Esophagus squamous epithelium (tissue), 5 donors: ENCODE measurements around the gene STEAP1. TPM values are rescaled to one million over a fixed set of nuclear protein-coding genes. Genes with fewer than 3 reads are reported as not detected.

Experiments
- DNase-seq: peaks from one replicate; lab custom pipeline; 2025; lab: John Stamatoyannopoulos, UW
- H3K27ac ChIP-seq, 4 donors: fragments of 200-600 bp; sonication (generic); one replicate each; pipeline ENCODE4 v1.5.1; 2016 to 2019; ENCODE audit warnings: mild to moderate bottlenecking in 1 of 4
- H3K27me3 ChIP-seq, 4 donors: fragments of 200-600 bp; sonication (generic); 1 replicate in 3 of 4; 2 replicates in 1 of 4; pipeline versions ENCODE4 v1.5.1 to v1.6.0; 2017 to 2021; ENCODE audit warnings: antibody characterized with exemption in 1 of 4
- H3K36me3 ChIP-seq, 3 donors: fragments of 200-600 bp; sonication (generic); one replicate each; pipeline ENCODE4 v1.5.1; 2016 to 2019
- H3K4me1 ChIP-seq, 3 donors: fragments of 200-600 bp; sonication (generic); one replicate each; pipeline ENCODE4 v1.5.1; 2017 to 2019
- H3K4me3 ChIP-seq, 4 donors: fragments of 200-600 bp; sonication (generic); 1 replicate in 3 of 4; 2 replicates in 1 of 4; pipeline ENCODE4 v1.5.1; 2016 to 2019; ENCODE audit warnings: mild to moderate bottlenecking in 2 of 4, moderate library complexity in 1 of 4
- H3K9me3 ChIP-seq, 3 donors: fragments of 200-600 bp; sonication (generic); one replicate each; pipeline ENCODE4 v1.5.1; 2016 to 2019
- CTCF ChIP-seq, 6 experiments: fragments of 450-650 bp in 4 of 6; fragments of 200-600 bp in 2 of 6; sonication (generic) in 2 of 6; IDR thresholded peaks; one replicate each; pipeline ENCODE4 v1.5.1; 2016 to 2019; ENCODE audit warnings: antibody characterized with exemption in 6 of 6, mild to moderate bottlenecking in 4 of 6, moderate library complexity in 4 of 6
- POLR2A ChIP-seq, 4 donors: fragments of 450-650 bp; IDR thresholded peaks; one replicate each; pipeline ENCODE4 v1.6.1; 2017; ENCODE audit warnings: antibody characterized with exemption in 4 of 4, mild to moderate bottlenecking in 4 of 4, moderate library complexity in 3 of 4
- WGBS, 2 donors: methylation state at CpG; one replicate each; pipeline ENCODE4 v1.1.5; 2018; 5-methylcytosine and 5-hydroxymethylcytosine counted together
- intact Hi-C: fragments of 100-400 bp; cut with DNase I; formaldehyde crosslinking; loops from one replicate; pipeline ENCODE4 v1.15.0; 2022
- total RNA-seq, 4 donors: library from RNA; depleted of rRNA; stranded (reverse); fragments of >200 nt; gene quantifications; one replicate each; pipeline ENCODE4 v1.1.0, GENCODE V29; 2016
- donor health status: DM: yes; HTN: yes; CAD: no.

The STEAP1 gene
- total RNA-seq, 4 donors from 2014 or later, result 15.6 to 28.1 (median 21.7) TPM

DNA sequence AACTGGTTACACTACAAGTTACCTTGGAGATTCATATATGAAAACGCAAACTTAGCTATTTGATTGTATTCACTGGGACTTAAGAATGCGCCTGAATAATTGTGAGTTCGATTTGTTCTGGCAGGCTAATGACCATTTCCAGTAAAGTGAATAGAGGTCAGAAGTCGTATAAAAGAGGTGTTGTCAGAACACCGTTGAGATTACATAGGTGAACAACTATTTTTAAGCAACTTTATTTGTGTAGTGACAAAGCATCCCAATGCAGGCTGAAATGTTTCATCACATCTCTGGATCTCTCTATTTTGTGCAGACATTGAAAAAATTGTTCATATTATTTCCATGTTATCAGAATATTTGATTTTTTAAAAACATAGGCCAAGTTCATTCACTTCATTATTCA lies 9.3 kb downstream of the STEAP1 start:
- DNase-seq, result no peak
- Histone ChIP-seq H3K9me3 (no peaks in the 10 kb centered on the region), H3K36me3 (peaks cover 0 to 43% (median 0%) of the 10 kb centered on the region in 3 donors), H3K27ac (no peak overlapping the region), H3K27me3 (no peaks in the 10 kb centered on the region), H3K4me1 (peaks cover 0 to under 1% (median 0%) of the 10 kb centered on the region in 3 donors), H3K4me3 (no peak overlapping the region)
- no peak for TF ChIP-seq CTCF (IDR thresholded peaks at IDR 0.05)
- no peak for TF ChIP-seq POLR2A (IDR thresholded peaks at IDR 0.05)
- intact Hi-C loops, result no loop called here
- WGBS, 2 donors, result 81 to 88% methylated on average over 5 of the region's 5 CpGs

DNA sequence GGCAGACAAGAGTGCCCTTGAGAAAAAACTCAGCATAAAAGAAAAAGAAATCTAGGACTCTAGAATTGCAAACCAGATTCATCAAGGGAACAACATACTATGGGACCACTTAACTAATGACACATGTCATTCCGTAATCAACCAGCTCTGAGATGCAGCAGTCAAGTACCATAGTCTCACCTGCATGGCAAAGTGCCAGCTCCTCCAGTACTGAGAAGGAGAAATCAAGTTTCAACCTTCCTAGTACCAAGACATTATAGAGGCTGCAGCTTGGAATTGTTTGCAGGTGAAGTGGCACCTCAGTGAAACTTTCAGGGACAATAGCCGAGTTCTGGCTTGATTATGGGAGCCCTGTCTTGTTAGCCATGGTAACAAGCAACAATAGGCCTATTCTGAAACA lies 11.5 kb downstream of the STEAP1 start:
- Histone ChIP-seq H3K9me3 (no peaks in the 10 kb centered on the region), H3K4me1 (no peaks in the 10 kb centered on the region), H3K4me3 (no peak overlapping the region), H3K27ac (no peak overlapping the region), H3K27me3 (no peaks in the 10 kb centered on the region), H3K36me3 (peaks cover 0 to 42% (median 0%) of the 10 kb centered on the region in 3 donors)
- TF ChIP-seq POLR2A (IDR thresholded peaks at IDR 0.05) (no peak), CTCF (IDR thresholded peaks at IDR 0.05) (no peak)
- WGBS, 2 donors, result 67 to 92% methylated on average over 2 of the region's 2 CpGs
- no peak for DNase-seq
- intact Hi-C loops, result no loop called here

DNA sequence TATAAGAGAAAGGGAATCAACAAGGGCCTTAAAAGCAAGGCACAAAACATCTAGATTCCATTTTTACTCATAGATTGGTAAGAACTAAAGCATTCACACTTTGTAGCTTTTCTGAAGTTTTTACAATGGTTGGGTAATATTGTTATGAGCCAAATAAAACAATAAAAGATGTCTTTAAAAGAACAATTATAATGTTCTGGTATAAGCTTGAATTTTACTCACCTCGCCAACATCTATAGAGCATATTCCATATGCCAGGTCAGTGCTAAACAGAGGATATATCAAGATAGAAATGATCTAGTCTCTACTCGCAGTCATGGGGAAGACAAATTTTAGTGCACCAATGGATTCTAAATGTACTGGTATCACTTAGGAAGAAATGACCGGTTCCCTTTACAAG lies 11.9 kb downstream of the STEAP1 start:
- Histone ChIP-seq H3K27me3 (no peaks in the 10 kb centered on the region), H3K9me3 (no peaks in the 10 kb centered on the region), H3K4me1 (no peaks in the 10 kb centered on the region), H3K27ac (no peak overlapping the region), H3K4me3 (no peak overlapping the region), H3K36me3 (peaks cover 0 to 38% (median 0%) of the 10 kb centered on the region in 3 donors)
- DNase-seq, result no peak
- 66 to 85% methylated on average over 3 of the region's 3 CpGs for WGBS, 2 donors
- no peak for TF ChIP-seq POLR2A (IDR thresholded peaks at IDR 0.05)
- no peak for TF ChIP-seq CTCF (IDR thresholded peaks at IDR 0.05)
- intact Hi-C loops, result no loop called here

DNA sequence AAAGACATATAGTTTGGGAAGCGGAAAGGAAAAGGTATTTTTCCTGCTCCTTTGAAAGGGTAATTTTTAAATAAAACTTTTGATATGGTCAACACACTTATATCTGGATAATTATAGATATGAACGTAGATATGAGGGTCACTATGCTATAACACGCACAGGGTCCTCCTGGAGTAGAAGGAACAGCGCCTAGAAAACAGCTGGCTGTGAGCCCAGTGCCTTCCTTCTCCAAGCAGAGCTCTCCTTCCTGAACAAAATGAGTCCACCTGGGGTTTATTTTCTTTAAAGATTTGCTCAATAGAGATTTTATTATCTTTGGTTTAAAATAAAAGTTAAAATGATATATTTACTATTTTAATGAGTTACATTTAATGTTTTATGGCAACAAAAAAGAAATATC lies 13.1 kb downstream of the STEAP1 start:
- WGBS, 2 donors, result 80 to 81% methylated on average over 4 of the region's 4 CpGs

GRCh38 chr7:90169891-90170290 lies 15.6 kb downstream of the STEAP1 start:
- Histone ChIP-seq H3K4me3 (no peak overlapping the region), H3K36me3 (peaks cover 0 to 1% (median 0%) of the 10 kb centered on the region in 3 donors), H3K4me1 (peaks cover 0 to 7% (median 0%) of the 10 kb centered on the region in 3 donors), H3K9me3 (no peaks in the 10 kb centered on the region), H3K27me3 (no peaks in the 10 kb centered on the region), H3K27ac (no peak overlapping the region)
- WGBS, 2 donors, result 96 to 100% methylated on average over 1 of the region's 1 CpG
- DNase-seq, result no peak
- TF ChIP-seq CTCF (IDR thresholded peaks at IDR 0.05), result no peak
- no peak for TF ChIP-seq POLR2A (IDR thresholded peaks at IDR 0.05)
- intact Hi-C loops, result no loop called here

More for the DNA sequence above, 13.1 kb downstream of the STEAP1 start:
- DNase-seq, result no peak
- Histone ChIP-seq H3K36me3 (peaks cover 0 to 27% (median 0%) of the 10 kb centered on the region in 3 donors), H3K27me3 (no peaks in the 10 kb centered on the region), H3K4me3 (no peak overlapping the region), H3K4me1 (no peaks in the 10 kb centered on the region), H3K9me3 (no peaks in the 10 kb centered on the region), H3K27ac (no peak overlapping the region)
- no peak for TF ChIP-seq POLR2A (IDR thresholded peaks at IDR 0.05)
- no peak for TF ChIP-seq CTCF (IDR thresholded peaks at IDR 0.05)
- intact Hi-C loops, result no loop called here
